Ishikawa (cell line): ENCODE data around the gene IGF1R.

ENCODE experiments used
- CEBPB ChIP-seq: IDR thresholded peaks from 2 replicates; pipeline ENCODE4 v1.6.1; 2012
- CREB1 ChIP-seq: IDR thresholded peaks from 2 replicates; pipeline ENCODE4 v1.6.1; 2012; ENCODE audit warnings: low read depth
- EGR1 ChIP-seq: IDR thresholded peaks from 2 replicates; pipeline ENCODE4 v1.6.1; 2012
- EP300 ChIP-seq: IDR thresholded peaks from 2 replicates; pipeline ENCODE4 v1.6.1; 2012; ENCODE audit warnings: borderline replicate concordance
- FOXM1 ChIP-seq: IDR thresholded peaks from 2 replicates; pipeline ENCODE4 v1.6.1; 2012; ENCODE audit warnings: low read depth, borderline replicate concordance
- MAX ChIP-seq: IDR thresholded peaks from 2 replicates; pipeline ENCODE4 v1.6.1; 2012
- NFIC ChIP-seq: IDR thresholded peaks from 2 replicates; pipeline ENCODE4 v1.6.1; 2012
- RAD21 ChIP-seq: IDR thresholded peaks from 2 replicates; pipeline ENCODE4 v1.6.1; 2012; ENCODE audit warnings: low read depth
- REST ChIP-seq: IDR thresholded peaks from 2 replicates; pipeline ENCODE4 v1.6.1; 2012; ENCODE audit warnings: low read depth, mild to moderate bottlenecking
- TAF1 ChIP-seq: IDR thresholded peaks from 2 replicates; pipeline ENCODE4 v1.6.1; 2012; ENCODE audit warnings: low read depth, mild to moderate bottlenecking
- TCF12 ChIP-seq: IDR thresholded peaks from 2 replicates; pipeline ENCODE4 v1.6.1; 2012; ENCODE audit warnings: low read depth
- TEAD4 ChIP-seq: IDR thresholded peaks from 2 replicates; pipeline ENCODE4 v1.6.1; 2012
- USF1 ChIP-seq: IDR thresholded peaks from 2 replicates; pipeline ENCODE4 v1.6.1; 2012
- YY1 ChIP-seq: IDR thresholded peaks from 2 replicates; pipeline ENCODE4 v1.6.1; 2012; ENCODE audit warnings: low read depth
- ZBTB7A ChIP-seq: IDR thresholded peaks from 2 replicates; pipeline ENCODE4 v1.6.1; 2012; ENCODE audit warnings: low read depth

IGF1R gene

GRCh38 chr15:98723195-98723594, 74.9 kb downstream of the IGF1R start:
- TF ChIP-seq TCF12 (no peak), CEBPB (no peak), NFIC (no peak), MAX (no peak), TEAD4 (no peak), EGR1 (no peak), EP300 (no peak), REST (no peak), RAD21 (no peak), USF1 (no peak), YY1 (no peak), CREB1 (no peak), FOXM1 (no peak), ZBTB7A (no peak), TAF1 (no peak)

GRCh38 chr15:98724048-98724447, 75.7 kb downstream of the IGF1R start:
- TF ChIP-seq REST = no peak
- no peak for TF ChIP-seq YY1
- no peak for TF ChIP-seq TCF12
- no peak for TF ChIP-seq TAF1
- TF ChIP-seq TEAD4 = no peak
- TF ChIP-seq USF1 = no peak
- no peak for TF ChIP-seq CREB1
- no peak for TF ChIP-seq EP300
- TF ChIP-seq EGR1 = no peak
- no peak for TF ChIP-seq MAX
- TF ChIP-seq CEBPB = no peak

GRCh38 chr15:98724494-98724893, 76.2 kb downstream of the IGF1R start:
- TF ChIP-seq EGR1 (no peak), REST (no peak), USF1 (no peak), RAD21 (no peak), CREB1 (no peak), EP300 (no peak), ZBTB7A (no peak), TEAD4 (no peak), YY1 (no peak), TAF1 (no peak), MAX (no peak), NFIC (no peak), CEBPB (no peak), FOXM1 (no peak), TCF12 (no peak)

- TF ChIP-seq MAX (no peak), TEAD4 (no peak)
Measured at GRCh38 chr15:98725874-98726273, 77.5 kb downstream of the IGF1R start.
